DMS 273 treated with DMSO at 0.1 percent for 48 hours (cell line): ENCODE measurements around the gene MICU1.

Experiments used
- DNase-seq: peaks from one replicate; lab custom pipeline; 2025; lab: John Stamatoyannopoulos, UW

The MICU1 gene

GRCh38 chr10:72342911-72343310 is 283.0 kb downstream of the MICU1 start:
- no peak for DNase-seq

- no peak for DNase-seq
Observed at GRCh38 chr10:72340510-72341261, 285.2 kb downstream of the MICU1 start.

GRCh38 chr10:72338180-72338579 is 287.7 kb downstream of the MICU1 start:
- no peak for DNase-seq

- DNase-seq = no peak
Observed at GRCh38 chr10:72337722-72338121, 288.2 kb downstream of the MICU1 start.

GRCh38 chr10:72337039-72337629 is 288.7 kb downstream of the MICU1 start:
- DNase-seq = no peak

- DNase-seq = no peak
Observed at GRCh38 chr10:72336259-72337038, 289.4 kb downstream of the MICU1 start.

- no peak for DNase-seq
Observed at GRCh38 chr10:72335394-72336258, 290.3 kb downstream of the MICU1 start.

- DNase-seq = peak; percentile 28
Observed at GRCh38 chr10:72334825-72335393, 291.0 kb downstream of the MICU1 start.

GRCh38 chr10:72334196-72334824 is 291.6 kb downstream of the MICU1 start:
- DNase-seq = peak; percentile 74

- DNase-seq = no peak
Observed at GRCh38 chr10:72333112-72334015, 292.5 kb downstream of the MICU1 start.

- DNase-seq = no peak
Observed at GRCh38 chr10:72332423-72333111, 293.3 kb downstream of the MICU1 start.

GRCh38 chr10:72331575-72332422 is 294.1 kb downstream of the MICU1 start:
- peak; percentile 96 for DNase-seq

- no peak for DNase-seq
Observed at GRCh38 chr10:72330069-72330426, 295.8 kb downstream of the MICU1 start.

- DNase-seq = no peak
Observed at GRCh38 chr10:72329290-72330068, 296.4 kb downstream of the MICU1 start.

- DNase-seq = no peak
Observed at GRCh38 chr10:72328829-72329204, 297.1 kb downstream of the MICU1 start.

- peak; percentile 52 for DNase-seq
Observed at GRCh38 chr10:72328045-72328828, 297.6 kb downstream of the MICU1 start.
